ENCODE data around the gene ARHGAP28. TPM values are rescaled to one million over a fixed set of nuclear protein-coding genes. Genes with fewer than 3 reads are reported as not detected.
A peak's percentile ranks its signal among the peaks of the same experiment; 100 is the strongest.

ARHGAP28 gene
- total RNA-seq, 1 donor from 2014 or later: 117 TPM

- H3K36me3 Mint-ChIP-seq (ENCODE audit: insufficient read depth): peaks cover 22% of the 10 kb centered on the region
- peak overlapping the region; percentile 60 for H3K27ac Mint-ChIP-seq
- no peak for DNase-seq (ENCODE audit: low spot score, unreplicated experiment)
- peaks cover 18% of the 10 kb centered on the region for H3K4me1 Mint-ChIP-seq (ENCODE audit: low read depth)
- H3K4me3 Mint-ChIP-seq (ENCODE audit: low read depth): no peak overlapping the region
- H3K9me3 Mint-ChIP-seq (ENCODE audit: low read depth): peaks cover 7% of the 10 kb centered on the region
- no peaks in the 10 kb centered on the region for H3K27me3 Mint-ChIP-seq
- no peak for TF ChIP-seq CTCF (IDR thresholded peaks at IDR 0.05; ENCODE audit: unreplicated experiment)
Measured at GRCh38 chr18:6752202-6752860, 22.8 kb downstream of the ARHGAP28 start.

- no peaks in the 10 kb centered on the region for H3K27me3 Mint-ChIP-seq
- H3K36me3 Mint-ChIP-seq (ENCODE audit: insufficient read depth): peaks cover 9% of the 10 kb centered on the region
- H3K27ac Mint-ChIP-seq: no peak overlapping the region
- TF ChIP-seq CTCF (IDR thresholded peaks at IDR 0.05; ENCODE audit: unreplicated experiment): no peak
- no peak for DNase-seq (ENCODE audit: low spot score, unreplicated experiment)
- no peak overlapping the region for H3K4me3 Mint-ChIP-seq (ENCODE audit: low read depth)
- H3K4me1 Mint-ChIP-seq (ENCODE audit: low read depth): peaks cover 40% of the 10 kb centered on the region
- H3K9me3 Mint-ChIP-seq (ENCODE audit: low read depth): peaks cover 5% of the 10 kb centered on the region
Measured at GRCh38 chr18:6755107-6755506, 25.6 kb downstream of the ARHGAP28 start.

- TF ChIP-seq CTCF (IDR thresholded peaks at IDR 0.05; ENCODE audit: unreplicated experiment): no peak
- H3K27me3 Mint-ChIP-seq: no peaks in the 10 kb centered on the region
- no peak for DNase-seq (ENCODE audit: low spot score, unreplicated experiment)
- H3K36me3 Mint-ChIP-seq (ENCODE audit: insufficient read depth): peaks cover 1% of the 10 kb centered on the region
- H3K9me3 Mint-ChIP-seq (ENCODE audit: low read depth): no peaks in the 10 kb centered on the region
- H3K27ac Mint-ChIP-seq: no peak overlapping the region
- peaks cover 46% of the 10 kb centered on the region for H3K4me1 Mint-ChIP-seq (ENCODE audit: low read depth)
- no peak overlapping the region for H3K4me3 Mint-ChIP-seq (ENCODE audit: low read depth)
Measured at GRCh38 chr18:6757931-6758330, 28.4 kb downstream of the ARHGAP28 start.

GRCh38 chr18:6759579-6759978 is 30.1 kb downstream of the ARHGAP28 start:
- Mint-ChIP-seq H3K9me3 (ENCODE audit: low read depth) (no peaks in the 10 kb centered on the region), H3K27me3 (no peaks in the 10 kb centered on the region), H3K4me1 (ENCODE audit: low read depth) (peaks cover 54% of the 10 kb centered on the region), H3K36me3 (ENCODE audit: insufficient read depth) (peaks cover 1% of the 10 kb centered on the region), H3K4me3 (ENCODE audit: low read depth) (no peak overlapping the region), H3K27ac (no peak overlapping the region)
- DNase-seq (ENCODE audit: low spot score, unreplicated experiment): no peak
- TF ChIP-seq CTCF (IDR thresholded peaks at IDR 0.05; ENCODE audit: unreplicated experiment): no peak

- Mint-ChIP-seq H3K4me3 (ENCODE audit: low read depth) (no peak overlapping the region), H3K27ac (no peak overlapping the region), H3K9me3 (ENCODE audit: low read depth) (no peaks in the 10 kb centered on the region), H3K4me1 (ENCODE audit: low read depth) (peaks cover 54% of the 10 kb centered on the region), H3K36me3 (ENCODE audit: insufficient read depth) (peaks cover 2% of the 10 kb centered on the region), H3K27me3 (no peaks in the 10 kb centered on the region)
- no peak for TF ChIP-seq CTCF (IDR thresholded peaks at IDR 0.05; ENCODE audit: unreplicated experiment)
- no peak for DNase-seq (ENCODE audit: low spot score, unreplicated experiment)
Measured at GRCh38 chr18:6763524-6763923, 34.0 kb downstream of the ARHGAP28 start.

Data from progenitor cell of endocrine pancreas (in vitro differentiated cells).